GM23338 (cell line): Measurements from ENCODE around the gene DLGAP4. TPM values are rescaled to one million over a fixed set of nuclear protein-coding genes. Genes with fewer than 3 reads are reported as not detected.

Experiments
- ATAC-seq: fragments of 200-7000 bp; cut with Tn5 transposase; 3 replicates; pipeline ENCODE4 v1.9.1; 2020
- DNase-seq: peaks from one replicate; pipeline ENCODE4 v3.0.0-alpha.2; 2015; ENCODE audit warnings: low spot score
- H2AFZ ChIP-seq: fragments of 200-600 bp; sonication (generic); 2 replicates; pipeline ENCODE4 v1.8.0; 2016; ENCODE audit warnings: antibody characterized with exemption, mild to moderate bottlenecking, moderate library complexity
- H3F3A ChIP-seq: fragments of 200-600 bp; sonication (generic); replicated peaks from 2 replicates; pipeline ENCODE4 v1.8.0; 2017; ENCODE audit warnings: antibody characterized with exemption, mixed run types, low read depth
- H3K27ac ChIP-seq: fragments of 200-600 bp; sonication (generic); 2 replicates; pipeline ENCODE4 v1.6.1; 2016; ENCODE audit warnings: low read depth
- H3K27me3 ChIP-seq: fragments of 200-600 bp; sonication (generic); 2 replicates; pipeline ENCODE4 v1.8.0; 2016; ENCODE audit warnings: mild to moderate bottlenecking, mixed run types, moderate library complexity; ENCODE audit not compliant: insufficient read depth
- H3K36me3 ChIP-seq: fragments of 200-600 bp; sonication (generic); 2 replicates; pipeline ENCODE4 v1.8.0; 2016; ENCODE audit warnings: mild to moderate bottlenecking; ENCODE audit not compliant: insufficient read depth
- H3K4me1 ChIP-seq: fragments of 200-600 bp; sonication (generic); 2 replicates; pipeline ENCODE4 v1.8.0; 2016; ENCODE audit warnings: mild to moderate bottlenecking, moderate library complexity; ENCODE audit not compliant: insufficient read depth
- H3K4me2 ChIP-seq: fragments of 200-600 bp; sonication (generic); 2 replicates; pipeline ENCODE4 v1.7.1; 2017; ENCODE audit warnings: mixed run types
- H3K4me3 ChIP-seq: fragments of 200-600 bp; sonication (generic); 2 replicates; pipeline ENCODE4 v1.6.1; 2016; ENCODE audit warnings: mixed run types
- H3K79me2 ChIP-seq: fragments of 200-600 bp; sonication (generic); replicated peaks from 2 replicates; pipeline ENCODE4 v1.8.0; 2017; ENCODE audit warnings: mild to moderate bottlenecking; ENCODE audit not compliant: insufficient read depth
- H3K9me2 ChIP-seq: fragments of 200-600 bp; sonication (generic); 2 replicates; pipeline ENCODE4 v1.8.0; 2017; ENCODE audit not compliant: insufficient read depth
- H4K20me1 ChIP-seq: fragments of 200-600 bp; sonication (generic); replicated peaks from 2 replicates; pipeline ENCODE4 v1.8.0; 2017; ENCODE audit warnings: mild to moderate bottlenecking; ENCODE audit not compliant: insufficient read depth
- H3K27ac Mint-ChIP-seq: 2 replicates; pipeline ENCODE4 v1.8.0; 2020; ENCODE audit warnings: inconsistent platforms, mild to moderate bottlenecking, moderate library complexity, mixed read lengths
- H3K27me3 Mint-ChIP-seq: 3 replicates; pipeline ENCODE4 v1.8.0; 2022; ENCODE audit warnings: low read depth, mild to moderate bottlenecking, moderate library complexity, mixed read lengths, inconsistent platforms; ENCODE audit not compliant: insufficient read depth, poor library complexity
- H3K36me3 Mint-ChIP-seq: 3 replicates; pipeline ENCODE4 v1.8.0; 2021; ENCODE audit warnings: low read depth, mild to moderate bottlenecking, inconsistent platforms, moderate library complexity, mixed read lengths
- H3K4me1 Mint-ChIP-seq: 3 replicates; pipeline ENCODE4 v1.8.0; 2020; ENCODE audit warnings: mild to moderate bottlenecking, inconsistent platforms, mixed read lengths
- H3K4me3 Mint-ChIP-seq: 3 replicates; pipeline ENCODE4 v1.8.0; 2021; ENCODE audit warnings: moderate library complexity, mild to moderate bottlenecking, inconsistent platforms, mixed read lengths
- H3K9me3 Mint-ChIP-seq: 3 replicates; pipeline ENCODE4 v1.8.0; 2020; ENCODE audit warnings: moderate library complexity, mild to moderate bottlenecking, inconsistent platforms, mixed read lengths
- CREB1 ChIP-seq: fragments of 250-450 bp; sonication (Bioruptor Pico); IDR thresholded peaks from 2 replicates; pipeline ENCODE4 v1.5.0; 2020; ENCODE audit warnings: low read depth, mild to moderate bottlenecking, moderate library complexity
- ETS1 ChIP-seq: IDR thresholded peaks from 2 replicates; pipeline ENCODE4 v1.6.1; 2016; ENCODE audit warnings: antibody characterized with exemption
- EZH2 ChIP-seq: fragments of 200-600 bp; sonication (generic); IDR thresholded peaks from one replicate; pipeline ENCODE4 v1.8.0; 2017; ENCODE audit warnings: antibody characterized with exemption, mild to moderate bottlenecking, low read depth; ENCODE audit not compliant: unreplicated experiment
- EZH2phosphoT487 ChIP-seq: fragments of 200-600 bp; sonication (generic); IDR thresholded peaks from one replicate; pipeline ENCODE4 v1.8.1; 2018; ENCODE audit warnings: antibody characterized with exemption; ENCODE audit not compliant: unreplicated experiment
- JUNB ChIP-seq: IDR thresholded peaks from one replicate; pipeline ENCODE4 v1.6.1; 2016; ENCODE audit warnings: antibody characterized with exemption; ENCODE audit not compliant: unreplicated experiment
- NANOG ChIP-seq: IDR thresholded peaks from 2 replicates; pipeline ENCODE4 v1.6.1; 2016; ENCODE audit warnings: antibody characterized with exemption, borderline replicate concordance
- POLR2AphosphoS5 ChIP-seq: IDR thresholded peaks from 2 replicates; pipeline ENCODE4 v1.6.1; 2016; ENCODE audit warnings: antibody characterized with exemption, low read depth
- STAT1 ChIP-seq: IDR thresholded peaks from one replicate; pipeline ENCODE4 v1.6.1; 2016; ENCODE audit warnings: antibody characterized with exemption; ENCODE audit not compliant: unreplicated experiment
- ZNF114 ChIP-seq: fragments of 250-450 bp; sonication (Bioruptor Pico); IDR thresholded peaks from 2 replicates; pipeline ENCODE4 v1.5.0; 2020; ENCODE audit warnings: mild to moderate bottlenecking, moderate library complexity
- ZNF331 ChIP-seq: fragments of 250-450 bp; sonication (Bioruptor Pico); IDR thresholded peaks from 2 replicates; pipeline ENCODE4 v1.5.0; 2020; ENCODE audit warnings: low read depth, mild to moderate bottlenecking, moderate library complexity
- polyA plus RNA-seq: library from polyadenylated mRNA; unstranded; fragments of >200 nt; fragmentation: Nextera tagmentation; extraction: Ambion mirVana; gene quantifications from 2 replicates; pipeline ENCODE4 v1.2.1, GENCODE V29; 2016
- total RNA-seq: library from RNA; depleted of rRNA; stranded (reverse); fragments of >200 nt; shearing (Covaris generic); gene quantifications from 2 replicates; pipeline ENCODE4 v1.2.3, GENCODE V29; 2014
- TF ChIP-seq, protein P1 (sequence below): fragments of 250-450 bp; sonication (Bioruptor Pico); IDR thresholded peaks from 2 replicates; pipeline ENCODE4 v1.5.0; 2020; ENCODE audit warnings: mild to moderate bottlenecking, moderate library complexity
- TF ChIP-seq, protein P2 (sequence below): IDR thresholded peaks from one replicate; pipeline ENCODE4 v1.6.1; 2018; ENCODE audit warnings: antibody characterized with exemption; ENCODE audit not compliant: unreplicated experiment
- TF ChIP-seq, protein P3 (sequence below), 2 experiments: fragments of 200-600 bp in 1 of 2; sonication (generic) in 1 of 2; conservative IDR thresholded peaks; 2 replicates each; pipeline versions ENCODE4 v1.5.1 to v1.6.1; 2016 to 2017; ENCODE audit warnings: antibody characterized with exemption in 2 of 2, low read depth in 2 of 2, mild to moderate bottlenecking in 2 of 2, moderate library complexity in 1 of 2

The DLGAP4 gene
- total and polyA plus RNA-seq, 2 experiments from 2014 or later, result 46.1 to 52.2 TPM

DNA sequence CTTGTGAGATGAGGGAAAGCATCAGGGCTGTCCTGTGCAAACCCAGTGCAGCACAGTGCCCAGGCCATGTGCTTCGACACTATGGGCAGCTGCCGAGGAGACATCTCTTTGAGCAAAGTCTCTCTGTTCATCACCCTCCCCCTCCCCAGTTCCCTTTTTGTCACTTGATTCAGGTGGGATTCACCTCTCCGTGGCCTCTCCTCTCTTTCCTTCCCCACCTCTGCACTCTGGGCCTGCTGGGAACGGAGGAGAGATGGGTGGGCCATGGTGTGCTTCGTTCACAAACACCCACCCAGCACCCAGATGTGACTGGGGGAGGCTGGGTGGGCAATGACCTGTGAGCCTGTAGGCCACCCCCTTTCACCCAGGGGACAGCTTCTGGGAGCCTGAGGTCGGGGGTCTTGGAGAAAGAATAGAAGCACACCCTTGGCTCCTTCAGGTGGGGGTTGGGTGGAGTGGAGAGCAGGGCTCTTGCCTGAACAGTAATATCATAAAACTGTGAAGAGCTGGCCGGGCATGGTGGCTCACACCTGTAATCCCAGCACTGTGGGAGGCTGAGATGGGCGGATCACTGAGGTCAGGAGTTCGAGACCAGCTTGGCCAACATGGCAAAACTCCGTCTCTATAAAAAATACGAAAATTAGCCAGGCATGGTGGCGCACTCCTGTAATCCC is 33.5 kb upstream of the DLGAP4 start:
- H3K27me3 ChIP-seq, result no peaks in the 10 kb centered on the region
- no peaks in the 10 kb centered on the region; the same call in 1 of the 2 replicates for H3K4me1 ChIP-seq
- no peaks in the 10 kb centered on the region for H3F3A ChIP-seq
- H3K4me2 ChIP-seq, result no peak overlapping the region
- H2AFZ ChIP-seq, result no peak overlapping the region
- H3K27ac Mint-ChIP-seq, result no peak overlapping the region
- no peaks in the 10 kb centered on the region for H3K9me2 ChIP-seq
- H3K27ac ChIP-seq, result no peak overlapping the region
- H3K27me3 Mint-ChIP-seq, result peaks cover 8% of the 10 kb centered on the region
- ATAC-seq, result no peak
- TF ChIP-seq ETS1 (no peak), ZNF331 (no peak), EZH2phosphoT487 (no peak), JUNB (no peak), STAT1 (no peak), POLR2AphosphoS5 (no peak), ZNF114 (CRISPR knock-in tag) (no peak), EZH2 (no peak), CREB1 (CRISPR knock-in tag) (no peak), NANOG (no peak)
- TF ChIP-seq, protein P1, sequence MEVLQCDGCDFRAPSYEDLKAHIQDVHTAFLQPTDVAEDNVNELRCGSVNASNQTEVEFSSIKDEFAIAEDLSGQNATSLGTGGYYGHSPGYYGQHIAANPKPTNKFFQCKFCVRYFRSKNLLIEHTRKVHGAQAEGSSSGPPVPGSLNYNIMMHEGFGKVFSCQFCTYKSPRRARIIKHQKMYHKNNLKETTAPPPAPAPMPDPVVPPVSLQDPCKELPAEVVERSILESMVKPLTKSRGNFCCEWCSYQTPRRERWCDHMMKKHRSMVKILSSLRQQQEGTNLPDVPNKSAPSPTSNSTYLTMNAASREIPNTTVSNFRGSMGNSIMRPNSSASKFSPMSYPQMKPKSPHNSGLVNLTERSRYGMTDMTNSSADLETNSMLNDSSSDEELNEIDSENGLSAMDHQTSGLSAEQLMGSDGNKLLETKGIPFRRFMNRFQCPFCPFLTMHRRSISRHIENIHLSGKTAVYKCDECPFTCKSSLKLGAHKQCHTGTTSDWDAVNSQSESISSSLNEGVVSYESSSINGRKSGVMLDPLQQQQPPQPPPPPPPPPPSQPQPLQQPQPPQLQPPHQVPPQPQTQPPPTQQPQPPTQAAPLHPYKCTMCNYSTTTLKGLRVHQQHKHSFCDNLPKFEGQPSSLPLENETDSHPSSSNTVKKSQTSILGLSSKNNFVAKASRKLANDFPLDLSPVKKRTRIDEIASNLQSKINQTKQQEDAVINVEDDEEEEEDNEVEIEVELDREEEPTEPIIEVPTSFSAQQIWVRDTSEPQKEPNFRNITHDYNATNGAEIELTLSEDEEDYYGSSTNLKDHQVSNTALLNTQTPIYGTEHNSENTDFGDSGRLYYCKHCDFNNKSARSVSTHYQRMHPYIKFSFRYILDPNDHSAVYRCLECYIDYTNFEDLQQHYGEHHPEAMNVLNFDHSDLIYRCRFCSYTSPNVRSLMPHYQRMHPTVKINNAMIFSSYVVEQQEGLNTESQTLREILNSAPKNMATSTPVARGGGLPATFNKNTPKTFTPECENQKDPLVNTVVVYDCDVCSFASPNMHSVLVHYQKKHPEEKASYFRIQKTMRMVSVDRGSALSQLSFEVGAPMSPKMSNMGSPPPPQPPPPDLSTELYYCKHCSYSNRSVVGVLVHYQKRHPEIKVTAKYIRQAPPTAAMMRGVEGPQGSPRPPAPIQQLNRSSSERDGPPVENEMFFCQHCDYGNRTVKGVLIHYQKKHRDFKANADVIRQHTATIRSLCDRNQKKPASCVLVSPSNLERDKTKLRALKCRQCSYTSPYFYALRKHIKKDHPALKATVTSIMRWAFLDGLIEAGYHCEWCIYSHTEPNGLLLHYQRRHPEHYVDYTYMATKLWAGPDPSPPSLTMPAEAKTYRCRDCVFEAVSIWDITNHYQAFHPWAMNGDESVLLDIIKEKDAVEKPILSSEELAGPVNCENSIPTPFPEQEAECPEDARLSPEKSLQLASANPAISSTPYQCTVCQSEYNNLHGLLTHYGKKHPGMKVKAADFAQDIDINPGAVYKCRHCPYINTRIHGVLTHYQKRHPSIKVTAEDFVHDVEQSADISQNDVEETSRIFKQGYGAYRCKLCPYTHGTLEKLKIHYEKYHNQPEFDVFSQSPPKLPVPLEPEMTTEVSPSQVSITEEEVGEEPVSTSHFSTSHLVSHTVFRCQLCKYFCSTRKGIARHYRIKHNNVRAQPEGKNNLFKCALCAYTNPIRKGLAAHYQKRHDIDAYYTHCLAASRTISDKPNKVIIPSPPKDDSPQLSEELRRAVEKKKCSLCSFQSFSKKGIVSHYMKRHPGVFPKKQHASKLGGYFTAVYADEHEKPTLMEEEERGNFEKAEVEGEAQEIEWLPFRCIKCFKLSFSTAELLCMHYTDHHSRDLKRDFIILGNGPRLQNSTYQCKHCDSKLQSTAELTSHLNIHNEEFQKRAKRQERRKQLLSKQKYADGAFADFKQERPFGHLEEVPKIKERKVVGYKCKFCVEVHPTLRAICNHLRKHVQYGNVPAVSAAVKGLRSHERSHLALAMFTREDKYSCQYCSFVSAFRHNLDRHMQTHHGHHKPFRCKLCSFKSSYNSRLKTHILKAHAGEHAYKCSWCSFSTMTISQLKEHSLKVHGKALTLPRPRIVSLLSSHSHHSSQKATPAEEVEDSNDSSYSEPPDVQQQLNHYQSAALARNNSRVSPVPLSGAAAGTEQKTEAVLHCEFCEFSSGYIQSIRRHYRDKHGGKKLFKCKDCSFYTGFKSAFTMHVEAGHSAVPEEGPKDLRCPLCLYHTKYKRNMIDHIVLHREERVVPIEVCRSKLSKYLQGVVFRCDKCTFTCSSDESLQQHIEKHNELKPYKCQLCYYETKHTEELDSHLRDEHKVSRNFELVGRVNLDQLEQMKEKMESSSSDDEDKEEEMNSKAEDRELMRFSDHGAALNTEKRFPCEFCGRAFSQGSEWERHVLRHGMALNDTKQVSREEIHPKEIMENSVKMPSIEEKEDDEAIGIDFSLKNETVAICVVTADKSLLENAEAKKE, result no peak
- TF ChIP-seq, protein P2, sequence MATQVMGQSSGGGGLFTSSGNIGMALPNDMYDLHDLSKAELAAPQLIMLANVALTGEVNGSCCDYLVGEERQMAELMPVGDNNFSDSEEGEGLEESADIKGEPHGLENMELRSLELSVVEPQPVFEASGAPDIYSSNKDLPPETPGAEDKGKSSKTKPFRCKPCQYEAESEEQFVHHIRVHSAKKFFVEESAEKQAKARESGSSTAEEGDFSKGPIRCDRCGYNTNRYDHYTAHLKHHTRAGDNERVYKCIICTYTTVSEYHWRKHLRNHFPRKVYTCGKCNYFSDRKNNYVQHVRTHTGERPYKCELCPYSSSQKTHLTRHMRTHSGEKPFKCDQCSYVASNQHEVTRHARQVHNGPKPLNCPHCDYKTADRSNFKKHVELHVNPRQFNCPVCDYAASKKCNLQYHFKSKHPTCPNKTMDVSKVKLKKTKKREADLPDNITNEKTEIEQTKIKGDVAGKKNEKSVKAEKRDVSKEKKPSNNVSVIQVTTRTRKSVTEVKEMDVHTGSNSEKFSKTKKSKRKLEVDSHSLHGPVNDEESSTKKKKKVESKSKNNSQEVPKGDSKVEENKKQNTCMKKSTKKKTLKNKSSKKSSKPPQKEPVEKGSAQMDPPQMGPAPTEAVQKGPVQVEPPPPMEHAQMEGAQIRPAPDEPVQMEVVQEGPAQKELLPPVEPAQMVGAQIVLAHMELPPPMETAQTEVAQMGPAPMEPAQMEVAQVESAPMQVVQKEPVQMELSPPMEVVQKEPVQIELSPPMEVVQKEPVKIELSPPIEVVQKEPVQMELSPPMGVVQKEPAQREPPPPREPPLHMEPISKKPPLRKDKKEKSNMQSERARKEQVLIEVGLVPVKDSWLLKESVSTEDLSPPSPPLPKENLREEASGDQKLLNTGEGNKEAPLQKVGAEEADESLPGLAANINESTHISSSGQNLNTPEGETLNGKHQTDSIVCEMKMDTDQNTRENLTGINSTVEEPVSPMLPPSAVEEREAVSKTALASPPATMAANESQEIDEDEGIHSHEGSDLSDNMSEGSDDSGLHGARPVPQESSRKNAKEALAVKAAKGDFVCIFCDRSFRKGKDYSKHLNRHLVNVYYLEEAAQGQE, result no peak
- TF ChIP-seq, protein P3, sequence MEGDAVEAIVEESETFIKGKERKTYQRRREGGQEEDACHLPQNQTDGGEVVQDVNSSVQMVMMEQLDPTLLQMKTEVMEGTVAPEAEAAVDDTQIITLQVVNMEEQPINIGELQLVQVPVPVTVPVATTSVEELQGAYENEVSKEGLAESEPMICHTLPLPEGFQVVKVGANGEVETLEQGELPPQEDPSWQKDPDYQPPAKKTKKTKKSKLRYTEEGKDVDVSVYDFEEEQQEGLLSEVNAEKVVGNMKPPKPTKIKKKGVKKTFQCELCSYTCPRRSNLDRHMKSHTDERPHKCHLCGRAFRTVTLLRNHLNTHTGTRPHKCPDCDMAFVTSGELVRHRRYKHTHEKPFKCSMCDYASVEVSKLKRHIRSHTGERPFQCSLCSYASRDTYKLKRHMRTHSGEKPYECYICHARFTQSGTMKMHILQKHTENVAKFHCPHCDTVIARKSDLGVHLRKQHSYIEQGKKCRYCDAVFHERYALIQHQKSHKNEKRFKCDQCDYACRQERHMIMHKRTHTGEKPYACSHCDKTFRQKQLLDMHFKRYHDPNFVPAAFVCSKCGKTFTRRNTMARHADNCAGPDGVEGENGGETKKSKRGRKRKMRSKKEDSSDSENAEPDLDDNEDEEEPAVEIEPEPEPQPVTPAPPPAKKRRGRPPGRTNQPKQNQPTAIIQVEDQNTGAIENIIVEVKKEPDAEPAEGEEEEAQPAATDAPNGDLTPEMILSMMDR (conservative IDR thresholded peaks at IDR 0.05; ENCODE audit: low read depth in 2 of 2), result no peak
- no peaks in the 10 kb centered on the region for H3K36me3 ChIP-seq
- no peak overlapping the region for H3K4me3 ChIP-seq
- no peaks in the 10 kb centered on the region for H3K9me3 Mint-ChIP-seq
- no peak overlapping the region for H3K4me3 Mint-ChIP-seq
- DNase-seq, result no peak
- H4K20me1 ChIP-seq, result no peaks in the 10 kb centered on the region
- no peaks in the 10 kb centered on the region for H3K36me3 Mint-ChIP-seq
- H3K4me1 Mint-ChIP-seq, result peaks cover 45% of the 10 kb centered on the region
- H3K79me2 ChIP-seq, result no peaks in the 10 kb centered on the region
